Adrenal gland (tissue), 5 donors: ENCODE measurements around the gene TCTN3.

Source experiments
- CTCF ChIP-seq, 6 experiments: fragments of 450-650 bp in 4 of 6; fragments of 200-600 bp in 2 of 6; sonication (generic) in 1 of 6; IDR thresholded peaks; 1 replicate in 5 of 6; 2 replicates in 1 of 6; pipeline versions ENCODE4 v1.5.1 to v1.8.0; 2016 to 2021; ENCODE audit warnings: antibody characterized with exemption in 6 of 6, mild to moderate bottlenecking in 2 of 6, moderate library complexity in 1 of 6
- POLR2A ChIP-seq, 2 donors: fragments of 450-650 bp; IDR thresholded peaks; one replicate each; pipeline ENCODE4 v1.6.1; 2017; ENCODE audit warnings: antibody characterized with exemption in 2 of 2, mild to moderate bottlenecking in 2 of 2, moderate library complexity in 1 of 2
- donor health status: DM: no; HTN: no; CAD: no.

GRCh38 chr10:95661818-95662217 is 31.9 kb downstream of the TCTN3 start:
- TF ChIP-seq CTCF (IDR thresholded peaks at IDR 0.05) (no peak), POLR2A (IDR thresholded peaks at IDR 0.05) (no peak)
